Activated CD4-positive, alpha-beta T cell treated with anti-CD3 and anti-CD28 coated beads for 24 hours (primary cell): ENCODE results near the gene ATF3.
A peak's percentile ranks its signal among the peaks of the same experiment; 100 is the strongest.

Experiments
- DNase-seq, 2 donors: peaks; one replicate each; pipeline ENCODE4 v3.0.0-alpha.2; 2020; ENCODE audit warnings: low read depth in 2 of 2

ATF3 gene

GRCh38 chr1:212608959-212609700, 569 bp downstream of the ATF3 start:
- peak in 1 of 2 donors; percentile 21 for DNase-seq

GRCh38 chr1:212609701-212610574, 1.4 kb downstream of the ATF3 start:
- no peak for DNase-seq

DNA sequence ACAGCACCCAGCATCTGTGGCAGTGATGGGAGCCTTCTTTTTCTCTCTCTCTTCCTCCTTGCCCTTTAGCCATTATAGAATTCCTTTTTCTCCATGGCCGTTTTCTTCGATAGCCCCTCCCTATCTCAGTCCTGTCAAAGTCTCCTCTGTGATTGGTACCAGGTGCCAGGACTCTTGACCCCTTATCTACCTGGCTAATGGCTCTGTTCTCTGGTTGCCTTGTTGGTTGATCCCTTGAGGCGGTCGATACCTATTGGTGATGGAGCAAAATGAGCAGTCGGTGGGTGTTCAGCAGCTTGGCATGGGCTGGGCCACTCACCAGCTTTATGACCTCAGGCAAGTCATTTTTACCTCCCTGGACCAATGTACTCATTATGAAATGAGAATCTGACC, 2.0 kb downstream of the ATF3 start:
- no peak for DNase-seq

GRCh38 chr1:212611000-212611948, 2.7 kb downstream of the ATF3 start:
- DNase-seq: no peak

GRCh38 chr1:212612041-212612961, 3.7 kb downstream of the ATF3 start:
- DNase-seq: no peak

GRCh38 chr1:212613440-212614335, 5.1 kb downstream of the ATF3 start:
- no peak for DNase-seq

DNA sequence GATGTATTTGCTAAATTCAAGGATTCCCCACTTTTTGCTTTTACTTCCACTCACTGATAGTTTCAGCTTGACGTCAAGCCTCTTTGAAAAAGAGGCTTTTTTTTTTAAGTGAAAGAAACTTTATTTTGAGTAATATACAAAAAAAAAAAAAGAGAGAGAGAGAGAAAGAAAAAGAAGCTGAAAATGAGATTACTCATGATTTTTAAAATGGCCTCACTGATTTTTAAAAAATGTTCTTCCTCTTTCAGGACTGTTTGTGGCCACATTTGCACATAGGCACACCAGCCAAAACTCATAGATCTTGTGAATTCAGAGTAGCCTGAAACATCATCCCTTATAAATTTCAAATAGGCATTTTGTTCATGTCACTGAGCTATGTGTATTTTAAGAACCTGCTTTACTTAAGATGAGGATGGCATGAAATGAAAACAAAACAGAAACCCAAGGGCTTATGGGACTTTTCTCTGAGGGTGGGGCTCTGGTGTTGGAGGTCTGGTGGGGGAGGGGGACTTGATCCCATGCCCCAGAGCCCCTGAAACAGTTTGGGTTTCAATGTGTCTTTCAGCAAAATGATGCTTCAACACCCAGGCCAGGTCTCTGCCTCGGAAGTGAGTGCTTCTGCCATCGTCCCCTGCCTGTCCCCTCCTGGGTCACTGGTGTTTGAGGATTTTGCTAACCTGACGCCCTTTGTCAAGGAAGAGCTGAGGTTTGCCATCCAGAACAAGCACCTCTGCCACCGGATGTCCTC, 6.1 kb downstream of the ATF3 start:
- no peak for DNase-seq

DNA sequence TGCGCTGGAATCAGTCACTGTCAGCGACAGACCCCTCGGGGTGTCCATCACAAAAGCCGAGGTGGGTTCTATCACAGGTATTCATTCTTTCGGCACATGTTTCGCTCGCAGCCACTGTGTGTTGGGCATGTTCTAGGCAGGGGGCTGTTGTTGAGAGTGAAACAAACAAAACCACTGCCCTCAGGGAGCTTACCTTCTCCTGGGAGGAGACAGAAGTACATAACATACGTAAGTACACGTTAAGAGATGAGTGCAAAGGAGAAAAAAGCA, 6.6 kb downstream of the ATF3 start:
- DNase-seq: no peak

GRCh38 chr1:212618466-212619210, 10.1 kb downstream of the ATF3 start:
- DNase-seq: no peak

GRCh38 chr1:212620293-212620692, 11.7 kb downstream of the ATF3 start:
- DNase-seq: no peak

DNA sequence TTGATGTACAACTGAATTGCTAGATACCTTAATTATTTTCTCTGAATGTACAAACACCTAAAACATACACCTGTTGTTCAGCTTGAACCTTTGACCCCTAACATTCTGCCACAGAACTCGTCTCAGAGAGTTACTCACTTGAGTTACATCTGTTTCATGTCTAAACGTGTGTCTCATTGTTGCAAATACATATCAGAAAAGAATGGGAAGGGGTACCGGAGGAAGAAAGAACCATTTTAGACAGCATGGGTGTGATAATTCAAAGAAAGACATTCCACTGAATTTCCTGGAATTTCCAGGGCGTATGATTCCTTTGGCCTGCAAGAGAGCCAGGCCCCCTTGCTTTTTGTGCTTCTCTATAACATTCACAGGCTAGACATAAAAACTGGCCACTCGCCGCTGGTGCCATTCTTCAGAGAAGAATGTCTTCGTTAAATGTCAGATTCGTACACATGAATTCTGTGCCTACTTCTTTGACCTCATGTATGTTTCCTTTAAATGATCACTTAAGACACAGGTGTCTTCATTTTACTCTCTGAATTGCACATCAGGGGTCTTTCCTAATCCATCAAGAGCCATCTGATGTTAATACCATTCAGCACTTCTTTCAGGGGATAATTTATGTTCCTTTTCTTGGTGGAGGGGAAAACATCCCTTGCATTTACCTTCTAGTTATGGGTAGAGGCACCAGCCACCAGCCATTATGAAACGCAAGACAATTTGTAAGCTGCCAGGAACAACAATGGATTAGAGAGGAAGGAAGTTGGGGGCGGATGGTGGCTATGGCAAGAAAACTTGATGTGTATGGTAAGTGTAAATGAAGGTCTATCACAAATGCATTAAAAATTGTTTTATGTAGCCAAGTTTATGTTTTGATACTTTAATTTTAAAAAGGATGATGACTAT, 12.7 kb downstream of the ATF3 start:
- DNase-seq: no peak

GRCh38 chr1:212621949-212622305, 13.4 kb downstream of the ATF3 start:
- DNase-seq: no peak

DNA sequence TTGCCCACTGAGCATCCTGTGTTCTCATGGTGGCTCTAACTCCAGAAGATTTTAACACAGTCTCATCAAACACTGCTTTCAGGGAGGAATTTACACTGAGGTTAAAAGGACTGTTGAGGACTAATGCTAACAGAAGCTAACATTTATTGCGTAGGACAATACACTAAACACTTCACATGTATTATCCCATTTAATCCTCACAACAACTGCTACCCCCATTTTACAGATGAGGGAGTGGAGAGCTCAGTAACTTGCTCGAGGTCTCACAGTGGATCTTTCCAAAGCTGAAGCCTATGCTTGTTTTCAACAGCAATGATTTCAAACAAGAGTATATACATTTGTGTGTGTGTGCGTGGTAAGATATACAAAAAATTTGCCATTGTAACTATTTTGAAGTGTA, 13.9 kb downstream of the ATF3 start:
- DNase-seq: no peak

DNA sequence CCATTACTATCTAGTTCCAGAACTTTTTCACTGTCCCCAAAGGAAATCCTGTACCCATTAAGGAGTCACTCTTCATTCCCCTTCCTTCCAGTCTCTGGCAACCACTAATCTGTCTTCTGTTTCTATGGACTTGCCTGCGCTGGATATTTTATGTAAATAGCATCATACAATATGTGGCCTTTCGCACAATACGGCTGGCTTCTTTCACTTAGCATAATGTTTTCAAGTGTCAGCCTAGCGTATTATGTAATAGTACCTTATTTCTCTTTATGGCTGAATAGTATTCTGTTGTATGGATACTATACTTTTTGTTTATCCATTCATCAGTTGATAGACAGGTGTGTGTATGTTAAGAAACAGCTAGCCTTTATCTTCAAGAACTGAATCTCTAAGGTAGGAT, 14.3 kb downstream of the ATF3 start:
- DNase-seq: no peak

DNA sequence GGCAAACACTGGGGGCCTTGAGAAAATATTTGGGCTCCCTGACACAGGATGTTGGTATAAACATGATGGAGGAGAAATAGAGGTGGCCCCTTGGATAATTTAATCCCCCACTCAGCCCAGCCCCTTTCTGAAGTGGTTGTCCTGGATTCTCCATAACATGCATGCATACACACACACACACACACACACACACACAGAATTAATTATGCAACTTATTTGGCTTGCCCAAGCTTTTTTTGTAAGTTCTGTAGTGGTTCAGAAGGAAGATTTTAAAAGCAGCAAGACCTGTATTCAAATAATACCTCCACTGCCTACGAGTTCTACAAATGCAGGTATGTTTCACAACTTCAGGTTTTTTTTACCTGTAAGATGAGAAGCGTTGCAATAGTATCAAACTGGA, 15.0 kb downstream of the ATF3 start:
- DNase-seq: no peak

GRCh38 chr1:212624976-212625501, 16.5 kb downstream of the ATF3 start:
- no peak for DNase-seq

DNA sequence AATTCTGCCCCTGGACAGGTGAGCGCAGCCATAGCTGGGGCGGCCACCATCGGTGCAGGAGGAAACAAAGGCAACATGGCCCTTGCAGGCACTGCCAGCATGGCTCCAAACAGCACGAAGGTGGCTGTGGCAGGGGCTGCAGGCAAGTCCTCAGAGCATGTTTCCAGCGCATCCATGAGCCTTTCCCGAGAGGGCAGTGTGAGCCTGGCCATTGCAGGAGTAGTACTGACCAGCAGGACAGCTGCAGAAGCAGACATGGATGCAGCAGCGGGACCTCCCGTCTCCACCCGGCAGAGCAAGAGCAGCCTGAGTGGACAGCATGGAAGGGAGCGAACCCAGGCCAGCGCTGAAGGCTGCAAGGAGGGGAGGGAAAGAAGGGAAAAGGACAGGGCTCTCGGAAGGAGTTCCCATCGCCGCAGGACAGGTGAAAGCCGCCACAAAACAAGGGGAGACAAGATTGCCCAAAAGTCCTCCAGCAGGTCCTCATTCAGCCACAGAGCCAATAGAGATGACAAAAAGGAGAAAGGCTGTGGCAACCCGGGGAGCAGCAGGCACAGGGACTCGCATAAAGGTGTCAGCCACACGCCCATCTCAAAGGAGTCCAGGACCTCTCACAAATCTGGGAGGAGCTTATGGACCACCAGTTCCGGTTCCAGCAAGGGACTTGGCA, 17.4 kb downstream of the ATF3 start:
- DNase-seq: no peak
